H1 (cell line): ENCODE data around the gene CUX1. TPM values are rescaled to one million over a fixed set of nuclear protein-coding genes. Genes with fewer than 3 reads are reported as not detected.

ENCODE experiments used
- CTCF ChIA-PET: fragments of 300-600 bp; sonication (Branson Sonifier 250); formaldehyde crosslinking; loops from one replicate; lab custom pipeline; 2021; ENCODE audit not compliant: partially characterized antibody; lab: Charles Lee
- POLR2A ChIA-PET: fragments of 300-600 bp; sonication (Branson Sonifier 250); formaldehyde crosslinking; loops from one replicate; lab custom pipeline; 2021; ENCODE audit warnings: inconsistent platforms; ENCODE audit not compliant: partially characterized antibody; lab: Charles Lee
- DNase-seq, 2 experiments: peaks; one replicate each; pipeline versions ENCODE4 v3.0.0 to v3.0.0-alpha.2; 2010 to 2022; ENCODE audit warnings: low spot score in 2 of 2, low read depth in 1 of 2, mixed read lengths in 1 of 2
- FAIRE-seq: peaks from 2 replicates; lab custom pipeline; 2011; peaks lifted over from hg19 to GRCh38; lab: Jason Lieb, UNC
- H2AFZ ChIP-seq: 2 replicates; pipeline ENCODE4 v1.8.1; 2012; ENCODE audit warnings: low read length, inconsistent platforms
- H2AK5ac ChIP-seq: 2 replicates; pipeline ENCODE4 v1.6.1; 2013; ENCODE audit warnings: low read depth, low read length
- H2BK120ac ChIP-seq: replicated peaks from 2 replicates; pipeline ENCODE3; 2013; ENCODE audit warnings: low read depth, low read length, inconsistent platforms
- H2BK12ac ChIP-seq: 2 replicates; pipeline ENCODE4 v1.6.1; 2013; ENCODE audit warnings: low read depth, low read length
- H2BK15ac ChIP-seq: 2 replicates; pipeline ENCODE4 v1.6.1; 2013; ENCODE audit warnings: low read length
- H2BK20ac ChIP-seq: 2 replicates; pipeline ENCODE4 v1.6.1; 2013; ENCODE audit warnings: low read length
- H2BK5ac ChIP-seq: 2 replicates; pipeline ENCODE4 v1.6.1; 2013; ENCODE audit warnings: low read depth, low read length
- H3K14ac ChIP-seq: 2 replicates; pipeline ENCODE4 v1.6.1; 2013; ENCODE audit warnings: inconsistent platforms; ENCODE audit not compliant: insufficient read length
- H3K18ac ChIP-seq: 2 replicates; pipeline ENCODE4 v1.6.1; 2013; ENCODE audit warnings: low read length; ENCODE audit errors: extremely low read depth
- H3K23ac ChIP-seq: 2 replicates; pipeline ENCODE4 v1.6.1; 2013; ENCODE audit warnings: inconsistent platforms; ENCODE audit not compliant: insufficient read length
- H3K23me2 ChIP-seq: 2 replicates; pipeline ENCODE4 v1.6.1; 2013; ENCODE audit warnings: low read depth, low read length
- H3K27ac ChIP-seq: 2 replicates; pipeline ENCODE4 v1.6.1; 2011; ENCODE audit warnings: low read depth, low read length, inconsistent platforms
- H3K27me3 ChIP-seq, 4 experiments: replicated peaks in 1 of 4; 1 replicate in 1 of 4; 2 replicates in 3 of 4; pipeline versions ENCODE4 v1.6.1 to v1.8.1; 2011 to 2013; ENCODE audit warnings: low read length in 3 of 4, mild to moderate bottlenecking in 3 of 4, inconsistent platforms in 2 of 4, mixed read lengths in 2 of 4, moderate library complexity in 1 of 4; ENCODE audit not compliant: control insufficient read depth in 3 of 4, insufficient read depth in 3 of 4; ENCODE audit errors: extremely low read depth in 1 of 4
- H3K36me3 ChIP-seq, 4 experiments: 2 replicates each; pipeline versions ENCODE4 v1.6.1 to v1.8.1; 2011 to 2013; ENCODE audit warnings: mild to moderate bottlenecking in 4 of 4, low read length in 3 of 4, moderate library complexity in 2 of 4, control low read depth in 1 of 4, inconsistent platforms in 1 of 4; ENCODE audit not compliant: insufficient read depth in 4 of 4, control insufficient read depth in 2 of 4
- H3K4ac ChIP-seq: replicated peaks from 2 replicates; pipeline ENCODE3; 2013; ENCODE audit warnings: low read length, low read depth, mixed read lengths, inconsistent platforms; ENCODE audit not compliant: insufficient read length
- H3K4me1 ChIP-seq, 4 experiments: replicated peaks in 1 of 4; 1 replicate in 1 of 4; 2 replicates in 3 of 4; pipeline versions ENCODE4 v1.6.1 to v1.8.1; 2011 to 2013; ENCODE audit warnings: low read length in 3 of 4, inconsistent platforms in 2 of 4, mixed read lengths in 1 of 4; ENCODE audit not compliant: insufficient read depth in 4 of 4, control insufficient read depth in 3 of 4
- H3K4me2 ChIP-seq, 2 experiments: 2 replicates each; pipeline versions ENCODE4 v1.6.1 to v1.8.1; 2011 to 2013; ENCODE audit warnings: low read depth in 2 of 2, low read length in 2 of 2, control low read depth in 1 of 2, inconsistent platforms in 1 of 2, mild to moderate bottlenecking in 1 of 2; ENCODE audit not compliant: insufficient read depth in 1 of 2
- H3K4me3 ChIP-seq, 4 experiments: fragments of 200-600, 300-600 bp in 1 of 4; sonication (generic), shearing (Covaris generic), sonication (Bioruptor Twin) in 1 of 4; 2 replicates each; pipeline versions ENCODE4 v1.5.1 to v1.8.1; 2011 to 2016; ENCODE audit warnings: low read length in 4 of 4, low read depth in 3 of 4, control low read depth in 2 of 4, inconsistent platforms in 2 of 4, mild to moderate bottlenecking in 2 of 4, mixed read lengths in 1 of 4, moderate library complexity in 1 of 4; ENCODE audit not compliant: insufficient read depth in 2 of 4; ENCODE audit errors: extremely low read depth in 1 of 4
- H3K56ac ChIP-seq: replicated peaks from 2 replicates; pipeline ENCODE3; 2013; ENCODE audit warnings: low read depth, mild to moderate bottlenecking, mixed read lengths, low read length, inconsistent platforms; ENCODE audit not compliant: insufficient read length
- H3K79me1 ChIP-seq: 2 replicates; pipeline ENCODE4 v1.6.1; 2013; ENCODE audit warnings: low read depth, low read length, control low read depth
- H3K79me2 ChIP-seq, 2 experiments: 2 replicates each; pipeline versions ENCODE4 v1.6.1 to v1.8.1; 2012 to 2013; ENCODE audit warnings: low read length in 2 of 2, mild to moderate bottlenecking in 2 of 2, inconsistent platforms in 1 of 2; ENCODE audit not compliant: insufficient read depth in 2 of 2, control insufficient read depth in 1 of 2
- H3K9ac ChIP-seq, 4 experiments: replicated peaks in 1 of 4; 1 replicate in 1 of 4; 2 replicates in 3 of 4; pipeline versions ENCODE4 v1.6.1 to v1.8.1; 2011 to 2013; ENCODE audit warnings: low read depth in 3 of 4, low read length in 3 of 4, control low read depth in 2 of 4, mild to moderate bottlenecking in 2 of 4, moderate library complexity in 2 of 4, inconsistent platforms in 1 of 4; ENCODE audit errors: extremely low read depth in 1 of 4
- H3K9me3 ChIP-seq, 2 experiments: 2 replicates each; pipeline versions ENCODE4 v1.6.1 to v1.8.1; 2012 to 2013; ENCODE audit warnings: mild to moderate bottlenecking in 2 of 2, moderate library complexity in 2 of 2, control low read depth in 1 of 2, inconsistent platforms in 1 of 2, low read depth in 1 of 2, low read length in 1 of 2, mixed read lengths in 1 of 2; ENCODE audit not compliant: insufficient read depth in 2 of 2
- H4K20me1 ChIP-seq, 2 experiments: replicated peaks in 1 of 2; 2 replicates each; pipeline versions ENCODE3 to v1.8.1; 2011 to 2013; ENCODE audit warnings: inconsistent platforms in 2 of 2, low read length in 2 of 2, mild to moderate bottlenecking in 1 of 2; ENCODE audit not compliant: insufficient read depth in 2 of 2, control insufficient read depth in 1 of 2
- H4K5ac ChIP-seq: 2 replicates; pipeline ENCODE4 v1.6.1; 2013; ENCODE audit warnings: low read length, low read depth, mixed read lengths, inconsistent platforms; ENCODE audit not compliant: insufficient read length
- H4K8ac ChIP-seq: 2 replicates; pipeline ENCODE4 v1.8.0; 2013; ENCODE audit warnings: mild to moderate bottlenecking, moderate library complexity, low read length, inconsistent platforms; ENCODE audit not compliant: insufficient read depth; ENCODE audit errors: extremely low read depth
- H4K91ac ChIP-seq: replicated peaks from 2 replicates; pipeline ENCODE3; 2013; ENCODE audit warnings: low read length, mixed read lengths, inconsistent platforms; ENCODE audit not compliant: insufficient read length
- GABPA ChIP-seq: IDR thresholded peaks from 2 replicates; pipeline ENCODE4 v1.6.1; 2011; ENCODE audit warnings: mild to moderate bottlenecking, low read length, moderate library complexity, borderline replicate concordance; ENCODE audit not compliant: insufficient read depth
- SIRT6 ChIP-seq: IDR thresholded peaks from one replicate; pipeline ENCODE4 v1.7.1; 2012; ENCODE audit warnings: low read length, inconsistent platforms
- WGBS, 2 experiments: shearing (Covaris generic) in 1 of 2; methylation state at CpG; one replicate each; pipeline versions ENCODE4 v1.1.6 to v1.1.7; 2013 to 2015; ENCODE audit warnings: low lambda C conversion rate in 2 of 2, mixed read lengths in 2 of 2, inconsistent platforms in 1 of 2, low coverage in 1 of 2, missing lambda C conversion rate in 1 of 2; ENCODE audit not compliant: insufficient replicate concordance in 2 of 2, insufficient coverage in 1 of 2, insufficient read length in 1 of 2; ENCODE audit errors: extremely low coverage in 1 of 2, missing lambda C conversion rate in 1 of 2; 5-methylcytosine and 5-hydroxymethylcytosine counted together
- polyA plus RNA-seq, 7 experiments: library from polyadenylated mRNA; depleted of rRNA in 3 of 7; stranded (reverse) in 5 of 7; unstranded in 2 of 7; fragments of >200 nt in 5 of 7; fragments of 200-250 nt in 2 of 7; gene quantifications; 1 replicate in 5 of 7; 2 replicates in 1 of 7; 4 replicates in 1 of 7; pipeline versions ENCODE4 v1.2.1 to v1.2.3, GENCODE V29; 2011 to 2013; ENCODE audit warnings: missing spikeins in 2 of 7, mixed read lengths in 2 of 7
- total RNA-seq: library from RNA; stranded (reverse); fragmentation: NEBNext Ultra II Directional; extraction: Animal tissue kit (Norgen Biotek cat#: 25700); gene quantifications from 2 replicates; pipeline ENCODE4 v1.2.1, GENCODE V29; 2021

Gene CUX1
- total and polyA plus RNA-seq, 2 of the 8 experiments (the other 6 are each of a cell fraction or from before 2014, with no cell fraction given) = 21.6 to 65.9 TPM

- no peak overlapping the region for H3K14ac ChIP-seq
- H2BK20ac ChIP-seq = no peak overlapping the region
- peaks cover 4 to 5% of the 10 kb centered on the region in 2 experiments for H4K20me1 ChIP-seq
- H3K4me2 ChIP-seq = no peak overlapping the region
- H3K18ac ChIP-seq = no peak overlapping the region
- H2BK120ac ChIP-seq = no peak overlapping the region
- H3K27ac ChIP-seq = no peak overlapping the region
- H3K4me1 ChIP-seq = peaks cover 0 to 6% (median 0%) of the 10 kb centered on the region in 4 experiments; a peak in 4 of 7 replicates
- no peak overlapping the region for H3K56ac ChIP-seq
- TF ChIP-seq GABPA = no peak
- TF ChIP-seq SIRT6 = no peak
- H3K36me3 ChIP-seq = peaks cover 2 to 13% (median 9%) of the 10 kb centered on the region in 4 experiments; a peak in 5 of 8 replicates
- DNase-seq (no peak), FAIRE-seq (no peak)
- H3K23me2 ChIP-seq = no peaks in the 10 kb centered on the region
- ChIA-PET POLR2A (no interaction called here), CTCF (interaction anchor here (1.6 kb wide), 1 partner anchor 13 kb away, joined by 3 read pairs; no protein-coding TSS in a partner anchor)
- 88% methylated on average over 14 of the region's 14 CpGs; no CpG with 5 or more reads in 1 of the 2 experiments for WGBS, 2 experiments
- no peaks in the 10 kb centered on the region for H3K79me2 ChIP-seq
- no peak overlapping the region for H3K23ac ChIP-seq
- no peaks in the 10 kb centered on the region for H3K27me3 ChIP-seq
- H2AK5ac ChIP-seq = no peak overlapping the region
- H4K8ac ChIP-seq = no peak overlapping the region
- no peak overlapping the region for H2AFZ ChIP-seq
- H3K9me3 ChIP-seq = no peaks in the 10 kb centered on the region
- H3K4me3 ChIP-seq = no peak overlapping the region
- no peak overlapping the region for H2BK15ac ChIP-seq
- no peak overlapping the region for H4K91ac ChIP-seq
- no peak overlapping the region for H3K9ac ChIP-seq
- H3K79me1 ChIP-seq = no peaks in the 10 kb centered on the region; the same call in 1 of the 2 replicates
- no peak overlapping the region for H3K4ac ChIP-seq
- H2BK12ac ChIP-seq = no peak overlapping the region
- no peak overlapping the region for H4K5ac ChIP-seq
- no peak overlapping the region; the same call in 1 of the 2 replicates for H2BK5ac ChIP-seq
These were observed 301.8 kb downstream of the CUX1 start for GRCh38 chr7:102119213-102119651.
